SH-SY5Y (cell line): ENCODE data around the gene ADRM1.

Experiments used
- GATA2 ChIP-seq: IDR thresholded peaks from 2 replicates; pipeline ENCODE4 v1.6.1; 2011; ENCODE audit warnings: mild to moderate bottlenecking, low read depth, low read length
- GATA3 ChIP-seq: IDR thresholded peaks from 2 replicates; pipeline ENCODE4 v1.6.1; 2011; ENCODE audit warnings: low read depth, mild to moderate bottlenecking, low read length, moderate library complexity

GRCh38 chr20:62268228-62268900, 34.4 kb upstream of the ADRM1 start:
- TF ChIP-seq GATA2 = no peak
- no peak for TF ChIP-seq GATA3
